K562 (cell line): ENCODE results near the gene NDUFB10. TPM values are rescaled to one million over a fixed set of nuclear protein-coding genes. Genes with fewer than 3 reads are reported as not detected.

ENCODE experiments used
- ADNP ChIP-seq: fragments of 200-800 bp; sonication (Bioruptor generic); IDR thresholded peaks from 2 replicates; pipeline ENCODE4 v1.6.1; 2016; ENCODE audit warnings: missing genetic modification characterization, missing compliant biosample characterization
- ASH1L ChIP-seq: fragments of 450-650 bp; IDR thresholded peaks from 2 replicates; pipeline ENCODE4 v1.6.1; 2018; ENCODE audit warnings: borderline replicate concordance, mild to moderate bottlenecking, low read depth; ENCODE audit not compliant: partially characterized antibody
- ATF1 ChIP-seq, 2 experiments: fragments of 450-650 bp in 1 of 2; IDR thresholded peaks; 2 replicates each; pipeline ENCODE4 v1.6.1; 2016; ENCODE audit warnings: missing compliant biosample characterization in 1 of 2, missing genetic modification characterization in 1 of 2
- CBX3 ChIP-seq, 2 experiments: IDR thresholded peaks; 1 replicate in 1 of 2; 2 replicates in 1 of 2; pipeline ENCODE4 v1.6.1; 2012; ENCODE audit warnings: inconsistent platforms in 2 of 2, low read length in 2 of 2, borderline replicate concordance in 1 of 2, control low read depth in 1 of 2
- E2F5 ChIP-seq: sonication (generic); formaldehyde crosslinking; IDR thresholded peaks from 2 replicates; pipeline ENCODE4 v1.8.0; 2022; ENCODE audit warnings: mild to moderate bottlenecking, missing genetic modification reagents
- FOXJ2 ChIP-seq: fragments of 200-800 bp; sonication (Bioruptor generic); IDR thresholded peaks from 2 replicates; pipeline ENCODE4 v1.6.1; 2016; ENCODE audit warnings: missing genetic modification characterization, missing compliant biosample characterization
- HDAC8 ChIP-seq: fragments of 450-650 bp; IDR thresholded peaks from 2 replicates; pipeline ENCODE4 v1.6.1; 2016; ENCODE audit warnings: mild to moderate bottlenecking, missing genetic modification characterization, moderate library complexity, missing compliant biosample characterization
- KHSRP ChIP-seq: fragments of 450-650 bp; IDR thresholded peaks from 2 replicates; pipeline ENCODE4 v1.6.1; 2017
- KLF1 ChIP-seq: fragments of 450-650 bp; IDR thresholded peaks from 2 replicates; pipeline ENCODE4 v1.6.1; 2016; ENCODE audit warnings: missing genetic modification characterization, missing compliant biosample characterization
- L3MBTL2 ChIP-seq: fragments of 450-650 bp; IDR thresholded peaks from 2 replicates; pipeline ENCODE4 v1.6.1; 2016; ENCODE audit warnings: mild to moderate bottlenecking, moderate library complexity
- LARP7 ChIP-seq: fragments of 450-650 bp; IDR thresholded peaks from 2 replicates; pipeline ENCODE4 v1.6.1; 2016
- MAFF ChIP-seq: IDR thresholded peaks from 2 replicates; pipeline ENCODE4 v1.6.1; 2012; ENCODE audit warnings: low read length, improper control_type of control experiment
- MYBL2 ChIP-seq, 2 experiments: fragments of 450-650 bp in 1 of 2; sonication (generic) in 1 of 2; formaldehyde crosslinking in 1 of 2; IDR thresholded peaks; 2 replicates each; pipeline versions ENCODE4 v1.6.1 to v1.8.1; 2017 to 2022; ENCODE audit warnings: borderline replicate concordance in 1 of 2, inconsistent platforms in 1 of 2, low read depth in 1 of 2, mild to moderate bottlenecking in 1 of 2, missing genetic modification reagents in 1 of 2, moderate library complexity in 1 of 2
- OTX1 ChIP-seq: fragments of 450-650 bp; formaldehyde crosslinking; IDR thresholded peaks from 2 replicates; pipeline ENCODE4 v1.4.0; 2022; ENCODE audit warnings: mild to moderate bottlenecking
- PHTF2 ChIP-seq: fragments of 250-450 bp; sonication (Bioruptor Pico); IDR thresholded peaks from 2 replicates; pipeline ENCODE4 v1.5.0; 2021; ENCODE audit warnings: mild to moderate bottlenecking
- PTBP1 ChIP-seq: fragments of 200-400 bp; formaldehyde crosslinking; IDR thresholded peaks from 2 replicates; pipeline ENCODE4 v1.6.1; 2017; ENCODE audit warnings: low read depth, low read length
- RBM17 ChIP-seq: fragments of 200-400 bp; formaldehyde crosslinking; IDR thresholded peaks from 2 replicates; pipeline ENCODE4 v1.6.1; 2017; ENCODE audit warnings: low read depth, mild to moderate bottlenecking, low read length, borderline replicate concordance
- RNF2 ChIP-seq: sonication (generic); IDR thresholded peaks from 2 replicates; pipeline ENCODE4 v1.6.1; 2016
- SIN3B ChIP-seq: fragments of 450-650 bp; IDR thresholded peaks from 2 replicates; pipeline ENCODE4 v1.6.1; 2017; ENCODE audit warnings: low read depth, mild to moderate bottlenecking, moderate library complexity
- SNAPC5 ChIP-seq: fragments of 250-450 bp; sonication (Bioruptor Pico); IDR thresholded peaks from 2 replicates; pipeline ENCODE4 v1.8.0; 2021; ENCODE audit warnings: moderate library complexity, mild to moderate bottlenecking, inconsistent platforms
- TCF15 ChIP-seq: fragments of 250-450 bp; sonication (Bioruptor Pico); IDR thresholded peaks from 2 replicates; pipeline ENCODE4 v1.8.0; 2022; ENCODE audit warnings: moderate library complexity, mild to moderate bottlenecking, inconsistent platforms
- TCF3 ChIP-seq: sonication (generic); formaldehyde crosslinking; IDR thresholded peaks from 2 replicates; pipeline ENCODE4 v1.4.0; 2020; ENCODE audit warnings: mild to moderate bottlenecking, missing genetic modification reagents
- TEAD4 ChIP-seq, 2 experiments: sonication (generic) in 1 of 2; formaldehyde crosslinking in 1 of 2; IDR thresholded peaks; 2 replicates each; pipeline versions ENCODE4 v1.6.1 to v1.8.0; 2012 to 2022; ENCODE audit warnings: borderline replicate concordance in 1 of 2, inconsistent platforms in 1 of 2, low read length in 1 of 2, mild to moderate bottlenecking in 1 of 2, missing genetic modification reagents in 1 of 2
- THRAP3 ChIP-seq: fragments of 450-650 bp; IDR thresholded peaks from 2 replicates; pipeline ENCODE4 v1.6.1; 2016; ENCODE audit warnings: mild to moderate bottlenecking, inconsistent platforms, borderline replicate concordance
- XRCC5 ChIP-seq: fragments of 200-400 bp; formaldehyde crosslinking; IDR thresholded peaks from 2 replicates; pipeline ENCODE4 v1.6.1; 2017; ENCODE audit warnings: low read depth, mild to moderate bottlenecking, low read length
- ZNF121 ChIP-seq: sonication (generic); formaldehyde crosslinking; conservative IDR thresholded peaks from 2 replicates; pipeline ENCODE4 v1.8.0; 2022; ENCODE audit warnings: missing genetic modification reagents
- ZNF175 ChIP-seq: fragments of 200-800 bp; sonication (Bioruptor generic); IDR thresholded peaks from 2 replicates; pipeline ENCODE4 v1.6.1; 2016; ENCODE audit warnings: low read depth, mild to moderate bottlenecking, missing genetic modification characterization, missing compliant biosample characterization
- ZNF384 ChIP-seq: IDR thresholded peaks from 2 replicates; pipeline ENCODE4 v1.6.1; 2012; ENCODE audit warnings: low read depth, low read length, improper control_type of control experiment
- ZNF408 ChIP-seq: fragments of 250-450 bp; sonication (Bioruptor Pico); IDR thresholded peaks from 2 replicates; pipeline ENCODE4 v1.4.0; 2020; ENCODE audit warnings: low read depth, mild to moderate bottlenecking, moderate library complexity
- ZNF707 ChIP-seq: fragments of 250-450 bp; sonication (Bioruptor Pico); conservative IDR thresholded peaks from 2 replicates; pipeline ENCODE4 v1.8.0; 2022; ENCODE audit warnings: inconsistent platforms, mild to moderate bottlenecking, moderate library complexity
- polyA plus RNA-seq, 8 experiments: library from polyadenylated mRNA; depleted of rRNA in 4 of 8; stranded (reverse) in 5 of 8; unstranded in 3 of 8; fragments of >200 nt; fragmentation: Nextera tagmentation in 2 of 8; fragmentation: Illumina TruSeq in 1 of 8; extraction: Ambion mirVana in 2 of 8; extraction: Trizol in 1 of 8; gene quantifications; 2 replicates each; pipeline versions ENCODE4 v1.2.1 to v1.2.3, GENCODE V29; 2011 to 2014; ENCODE audit warnings: inconsistent platforms in 1 of 8, missing spikeins in 1 of 8
- total RNA-seq, 7 experiments: library from RNA; depleted of rRNA in 6 of 7; stranded (reverse); fragments of >200 nt in 6 of 7; fragmentation: Illumina TruSeq in 2 of 7; extraction: Trizol in 2 of 7; gene quantifications; 2 replicates each; pipeline versions ENCODE4 v1.2.1 to v1.2.3, GENCODE V29; 2011 to 2021; ENCODE audit warnings: low replicate concordance in 1 of 7

NDUFB10 gene
- total and polyA plus RNA-seq, 9 of the 15 experiments (the other 6 are each of a cell fraction or from before 2014, with no cell fraction given): 69.3 to 527 (median 161) TPM

GRCh38 chr16:1929578-1930337 is 29.6 kb upstream of the NDUFB10 start (continued):
- TF ChIP-seq TCF15 (no peak), PTBP1 (no peak), KHSRP (no peak), ZNF121 (CRISPR knock-in tag) (no peak), E2F5 (CRISPR knock-in tag) (peak; percentile 59; the same call in 1 of the 2 replicates), OTX1 (CRISPR knock-in tag) (no peak), ASH1L (no peak), ZNF175 (CRISPR knock-in tag) (no peak), ATF1 (CRISPR knock-in tag; IDR thresholded peaks at IDR 0.05) (no peak), ATF1 (tag; IDR thresholded peaks at IDR 0.05) (peak; percentile 61), MAFF (no peak), CBX3 (IDR thresholded peaks at IDR 0.05; ENCODE audit: borderline replicate concordance in 1 of 2, low read length in 2 of 2) (peak in 1 of 2 experiments; percentile 69; a peak in 1 of 3 replicates), LARP7 (no peak), RBM17 (no peak), TEAD4 (IDR thresholded peaks at IDR 0.05; ENCODE audit: low read length) (no peak; the same call in 1 of the 2 replicates), TEAD4 (CRISPR knock-in tag; IDR thresholded peaks at IDR 0.05; ENCODE audit: borderline replicate concordance) (peak; percentile 79; the same call in 1 of the 2 replicates), SIN3B (peak; percentile 69; the same call in 1 of the 2 replicates), ZNF384 (peak; percentile 50; the same call in 1 of the 2 replicates), PHTF2 (CRISPR knock-in tag) (no peak), TCF3 (CRISPR knock-in tag) (peak; percentile 31), MYBL2 (IDR thresholded peaks at IDR 0.05; ENCODE audit: low read depth) (no peak), MYBL2 (CRISPR knock-in tag; IDR thresholded peaks at IDR 0.05; ENCODE audit: borderline replicate concordance) (no peak), ADNP (tag) (no peak), KLF1 (tag) (peak; percentile 37; the same call in 1 of the 2 replicates), L3MBTL2 (peak; percentile 100), THRAP3 (no peak), ZNF707 (no peak), ZNF408 (CRISPR knock-in tag) (no peak), HDAC8 (tag) (peak; percentile 89), XRCC5 (peak; percentile 62; the same call in 1 of the 2 replicates), RNF2 (peak; percentile 75), SNAPC5 (no peak), FOXJ2 (no peak)
